ENCODE results near the gene UBE2U.

The UBE2U gene

DNA sequence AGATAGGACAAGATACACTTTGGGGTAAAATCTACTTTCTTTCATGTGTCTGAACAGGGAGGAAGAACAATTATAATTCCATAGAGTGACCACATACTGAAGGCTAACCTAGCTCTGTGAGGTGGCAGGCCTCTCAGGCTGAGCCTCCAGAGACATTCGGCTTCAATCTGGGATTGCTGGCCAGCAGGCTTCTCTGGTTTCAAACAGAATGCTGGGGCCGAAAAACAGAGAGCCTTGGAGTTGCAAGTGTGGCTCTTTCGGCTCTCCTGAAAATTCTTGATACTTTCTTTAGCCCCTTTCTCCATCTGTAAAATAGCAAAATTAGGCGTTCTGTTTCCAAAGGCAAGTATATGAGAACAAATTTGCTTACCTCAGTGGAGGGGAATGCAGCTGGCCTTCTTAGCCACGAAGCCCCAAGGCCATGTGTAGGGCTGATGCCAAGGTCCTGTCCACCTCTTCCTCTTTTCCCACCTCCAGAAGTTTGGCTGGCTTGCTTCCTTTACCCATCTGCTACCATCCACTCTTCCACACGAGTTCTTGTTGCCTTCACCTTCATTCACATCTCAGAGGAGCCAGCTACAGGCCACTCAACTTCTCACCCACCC lies 30.0 kb upstream of the UBE2U start:
- Histone ChIP-seq H3K4me1 (ENCODE audit: control insufficient read depth, low read depth, low read length) (peaks cover 4% of the 10 kb centered on the region), H3K27me3 (ENCODE audit: control insufficient read depth, insufficient read depth, low read length) (no peaks in the 10 kb centered on the region), H3K36me3 (ENCODE audit: control insufficient read depth, low read depth, low read length) (peaks cover 22% of the 10 kb centered on the region), H3K9ac (ENCODE audit: low read length) (no peak overlapping the region), H3K27ac (ENCODE audit: low read length) (no peak overlapping the region), H3K9me3 (ENCODE audit: control insufficient read depth, low read depth, low read length) (peaks cover 6% of the 10 kb centered on the region), H3K4me3 (ENCODE audit: low read length) (no peak overlapping the region)

DNA sequence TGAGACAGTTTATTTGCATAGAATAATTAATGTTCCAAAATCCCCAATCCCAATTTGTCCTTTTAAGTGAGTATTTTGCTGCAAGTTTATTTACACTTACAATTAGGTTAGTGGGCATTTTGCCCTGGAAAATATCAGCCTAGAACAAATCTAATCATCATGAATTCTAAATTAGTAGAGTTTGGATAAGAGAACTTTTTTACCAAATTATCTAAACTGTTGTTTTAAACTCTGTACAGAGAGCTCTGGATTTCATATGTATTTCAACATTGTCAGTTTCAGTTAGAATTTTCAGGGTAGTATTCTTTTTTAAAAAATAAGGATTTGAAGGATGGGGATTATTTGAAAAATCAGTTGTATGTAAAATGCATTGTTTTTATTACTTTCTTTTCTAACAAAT lies 27.8 kb upstream of the UBE2U start:
- no peak overlapping the region for H3K9ac ChIP-seq (ENCODE audit: low read length)

DNA sequence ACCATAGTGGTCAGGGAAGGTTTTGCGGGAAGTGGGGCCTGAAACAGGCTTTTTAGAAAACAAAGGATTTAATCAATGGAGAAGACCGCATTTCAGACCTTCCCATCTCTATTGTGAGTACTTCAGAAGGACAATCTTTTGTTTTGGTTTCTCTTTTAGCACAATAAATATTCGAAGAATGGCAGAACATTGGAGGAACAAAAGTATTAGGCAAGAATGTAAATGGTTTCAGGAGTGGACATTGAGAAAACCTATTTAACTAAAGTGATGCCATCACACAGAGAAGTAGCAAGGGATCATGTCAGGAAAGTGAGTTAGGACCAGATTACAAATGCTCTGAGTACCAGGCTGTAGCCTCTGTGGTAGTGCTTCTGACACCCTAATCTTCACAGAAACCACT lies 26.8 kb upstream of the UBE2U start:
- Histone ChIP-seq H3K4me1 (ENCODE audit: control insufficient read depth, low read depth, low read length) (peaks cover under 1% of the 10 kb centered on the region), H3K9ac (ENCODE audit: low read length) (no peak overlapping the region), H3K27me3 (ENCODE audit: control insufficient read depth, insufficient read depth, low read length) (no peaks in the 10 kb centered on the region), H3K36me3 (ENCODE audit: control insufficient read depth, low read depth, low read length) (peaks cover 27% of the 10 kb centered on the region), H3K9me3 (ENCODE audit: control insufficient read depth, low read depth, low read length) (no peaks in the 10 kb centered on the region), H3K4me3 (ENCODE audit: low read length) (no peak overlapping the region), H3K27ac (ENCODE audit: low read length) (no peak overlapping the region)

More for the DNA sequence above, 27.8 kb upstream of the UBE2U start:
- no peaks in the 10 kb centered on the region for H3K27me3 ChIP-seq (ENCODE audit: control insufficient read depth, insufficient read depth, low read length)
- H3K36me3 ChIP-seq (ENCODE audit: control insufficient read depth, low read depth, low read length) = peaks cover 27% of the 10 kb centered on the region
- no peaks in the 10 kb centered on the region for H3K9me3 ChIP-seq (ENCODE audit: control insufficient read depth, low read depth, low read length)
- H3K4me1 ChIP-seq (ENCODE audit: control insufficient read depth, low read depth, low read length) = peaks cover 4% of the 10 kb centered on the region
- H3K27ac ChIP-seq (ENCODE audit: low read length) = no peak overlapping the region
- no peak overlapping the region for H3K4me3 ChIP-seq (ENCODE audit: low read length)

DNA sequence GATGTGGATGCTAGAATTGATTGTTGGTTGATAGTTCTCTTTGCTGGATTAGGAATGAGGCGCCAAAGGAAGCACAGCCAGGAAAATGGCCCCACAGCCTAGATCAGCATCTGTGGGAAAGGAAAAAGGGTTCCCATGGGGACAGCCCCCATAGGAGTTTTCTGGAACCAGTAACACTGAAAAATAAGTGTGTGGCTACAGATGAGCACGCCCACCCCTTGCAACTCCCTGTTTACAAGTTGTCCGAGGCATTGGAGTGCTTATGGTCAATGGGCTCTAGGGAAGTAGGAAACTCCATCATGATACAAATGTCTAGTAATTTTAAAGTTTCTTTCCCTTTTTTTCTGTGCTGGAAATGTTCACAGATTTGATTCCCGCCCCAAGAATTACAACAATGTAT lies 23.8 kb upstream of the UBE2U start:
- H3K4me1 ChIP-seq (ENCODE audit: control insufficient read depth, low read depth, low read length) = peaks cover 3% of the 10 kb centered on the region
- no peaks in the 10 kb centered on the region for H3K27me3 ChIP-seq (ENCODE audit: control insufficient read depth, insufficient read depth, low read length)
- no peaks in the 10 kb centered on the region for H3K9me3 ChIP-seq (ENCODE audit: control insufficient read depth, low read depth, low read length)
- no peak overlapping the region for H3K27ac ChIP-seq (ENCODE audit: low read length)
- H3K4me3 ChIP-seq (ENCODE audit: low read length) = no peak overlapping the region
- peaks cover 27% of the 10 kb centered on the region for H3K36me3 ChIP-seq (ENCODE audit: control insufficient read depth, low read depth, low read length)
- no peak overlapping the region for H3K9ac ChIP-seq (ENCODE audit: low read length)

DNA sequence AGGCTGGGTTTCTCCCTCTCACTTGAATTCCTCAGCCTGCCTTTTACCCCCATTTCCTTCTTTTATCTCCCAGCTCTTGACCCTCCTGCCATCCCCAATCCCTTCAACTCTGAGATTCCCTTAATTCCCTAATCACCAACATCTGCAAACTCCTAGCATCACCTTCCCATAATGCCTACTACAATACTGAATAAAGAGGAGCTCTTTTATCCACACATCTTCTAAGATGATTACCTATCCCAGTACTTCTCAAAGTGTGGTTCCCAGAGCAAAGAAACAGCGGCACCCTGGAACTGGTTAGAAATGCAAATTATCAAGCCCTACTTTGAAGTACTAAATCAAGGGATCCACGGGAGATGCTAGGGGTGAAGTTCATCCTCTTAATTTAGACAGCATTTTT lies 21.2 kb upstream of the UBE2U start:
- peaks cover 22% of the 10 kb centered on the region for H3K36me3 ChIP-seq (ENCODE audit: control insufficient read depth, low read depth, low read length)

DNA sequence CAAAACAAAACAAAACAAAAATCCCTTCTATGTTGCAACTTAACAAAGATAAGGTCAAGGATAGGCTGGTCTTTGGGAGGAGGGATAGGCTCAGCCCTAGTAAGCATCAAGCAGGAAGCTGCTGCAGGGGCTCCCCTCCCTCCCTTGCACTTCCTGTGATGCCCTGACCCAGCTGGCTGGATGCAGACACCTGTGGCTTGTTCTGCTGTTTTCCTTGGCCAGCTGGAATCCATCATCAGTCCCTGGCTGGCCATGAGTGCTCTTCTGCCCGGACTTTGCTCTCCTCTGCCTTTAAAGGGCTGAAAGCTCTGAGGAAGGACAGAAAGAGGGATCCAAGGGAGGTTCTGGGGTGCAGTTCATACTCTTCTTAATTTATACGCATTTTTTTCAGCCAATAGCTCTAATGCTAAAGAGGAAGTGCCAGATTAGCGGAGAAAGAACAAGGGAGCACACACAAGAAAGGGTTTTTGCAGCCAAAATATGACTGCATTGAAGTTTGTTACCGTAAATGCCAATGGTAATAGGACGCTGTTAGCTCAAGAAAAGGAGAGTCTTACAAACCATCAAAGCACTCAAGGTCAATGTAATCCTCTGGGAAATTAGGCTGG lies 19.9 kb upstream of the UBE2U start:
- H3K27ac ChIP-seq (ENCODE audit: low read length) = no peak overlapping the region
- no peaks in the 10 kb centered on the region for H3K27me3 ChIP-seq (ENCODE audit: control insufficient read depth, insufficient read depth, low read length)
- no peak overlapping the region for H3K9ac ChIP-seq (ENCODE audit: low read length)
- no peaks in the 10 kb centered on the region for H3K9me3 ChIP-seq (ENCODE audit: control insufficient read depth, low read depth, low read length)
- no peak overlapping the region for H3K4me3 ChIP-seq (ENCODE audit: low read length)
- peaks cover 9% of the 10 kb centered on the region for H3K36me3 ChIP-seq (ENCODE audit: control insufficient read depth, low read depth, low read length)
- peaks cover 3% of the 10 kb centered on the region for H3K4me1 ChIP-seq (ENCODE audit: control insufficient read depth, low read depth, low read length)

More for the DNA sequence above, 21.2 kb upstream of the UBE2U start:
- no peak overlapping the region for H3K27ac ChIP-seq (ENCODE audit: low read length)
- no peak overlapping the region for H3K9ac ChIP-seq (ENCODE audit: low read length)
- H3K4me3 ChIP-seq (ENCODE audit: low read length) = no peak overlapping the region
- peaks cover 3% of the 10 kb centered on the region for H3K4me1 ChIP-seq (ENCODE audit: control insufficient read depth, low read depth, low read length)
- no peaks in the 10 kb centered on the region for H3K9me3 ChIP-seq (ENCODE audit: control insufficient read depth, low read depth, low read length)
- no peaks in the 10 kb centered on the region for H3K27me3 ChIP-seq (ENCODE audit: control insufficient read depth, insufficient read depth, low read length)

DNA sequence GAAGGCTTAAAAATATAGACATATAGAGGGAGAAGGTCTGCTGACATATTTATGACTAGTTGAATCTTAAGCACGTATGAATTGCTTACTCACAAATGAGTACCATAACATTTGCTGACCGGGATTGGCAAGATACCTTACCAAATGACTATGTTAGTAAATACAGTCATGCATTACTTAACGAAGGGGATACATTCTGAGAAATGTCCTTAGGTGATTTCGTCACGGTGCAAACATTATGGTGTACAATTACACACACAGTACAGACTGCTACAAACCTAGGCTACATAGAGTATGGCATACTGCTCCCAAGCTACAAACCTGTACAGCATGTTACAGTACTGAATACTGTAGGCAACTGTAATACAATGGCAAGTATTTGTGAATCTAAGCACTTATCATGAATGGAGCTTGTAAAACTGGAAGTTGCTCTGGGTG lies 19.4 kb upstream of the UBE2U start:
- Histone ChIP-seq H3K9me3 (ENCODE audit: control insufficient read depth, low read depth, low read length) (no peaks in the 10 kb centered on the region), H3K36me3 (ENCODE audit: control insufficient read depth, low read depth, low read length) (peaks cover 4% of the 10 kb centered on the region), H3K27me3 (ENCODE audit: control insufficient read depth, insufficient read depth, low read length) (no peaks in the 10 kb centered on the region), H3K4me1 (ENCODE audit: control insufficient read depth, low read depth, low read length) (peaks cover 3% of the 10 kb centered on the region), H3K9ac (ENCODE audit: low read length) (no peak overlapping the region), H3K27ac (ENCODE audit: low read length) (no peak overlapping the region), H3K4me3 (ENCODE audit: low read length) (no peak overlapping the region)

DNA sequence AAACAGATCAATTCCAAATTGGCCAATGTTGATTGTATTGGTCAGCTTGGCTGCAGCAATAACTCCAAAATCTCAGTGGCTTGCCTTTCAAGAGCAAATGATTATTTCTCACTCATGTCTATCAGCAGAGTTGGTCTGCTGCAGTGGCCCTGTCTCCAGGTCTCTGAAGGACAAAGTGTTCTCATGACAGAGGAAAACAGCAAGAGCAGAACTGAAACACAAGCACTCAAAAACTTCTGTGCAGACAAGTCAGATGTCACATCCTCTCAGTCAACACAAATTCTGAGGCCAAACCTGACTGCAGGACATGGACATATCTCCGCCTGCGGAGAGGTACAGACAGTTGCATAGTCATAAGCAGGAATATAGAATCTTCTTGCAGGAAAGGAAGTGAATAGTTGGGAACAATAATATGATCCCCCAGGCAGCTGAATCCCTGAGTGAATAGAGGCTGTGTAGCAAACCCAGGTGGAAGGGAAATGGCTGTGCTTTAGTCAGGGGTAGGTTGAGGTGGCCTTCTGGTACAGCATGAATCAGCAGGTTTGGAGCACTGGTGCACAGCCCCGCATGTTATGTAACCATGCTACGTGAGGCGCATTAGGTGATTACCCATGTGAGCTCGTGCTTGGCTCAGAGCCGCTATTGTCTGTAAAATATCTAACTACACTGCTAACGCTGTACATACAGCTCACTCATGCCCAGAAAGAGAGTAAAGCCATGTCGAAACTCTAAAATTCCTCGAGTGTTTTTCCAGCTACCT lies 17.1 kb upstream of the UBE2U start:
- Histone ChIP-seq H3K4me3 (ENCODE audit: low read length) (no peak overlapping the region), H3K27me3 (ENCODE audit: control insufficient read depth, insufficient read depth, low read length) (no peaks in the 10 kb centered on the region), H3K4me1 (ENCODE audit: control insufficient read depth, low read depth, low read length) (peaks cover 3% of the 10 kb centered on the region)

DNA sequence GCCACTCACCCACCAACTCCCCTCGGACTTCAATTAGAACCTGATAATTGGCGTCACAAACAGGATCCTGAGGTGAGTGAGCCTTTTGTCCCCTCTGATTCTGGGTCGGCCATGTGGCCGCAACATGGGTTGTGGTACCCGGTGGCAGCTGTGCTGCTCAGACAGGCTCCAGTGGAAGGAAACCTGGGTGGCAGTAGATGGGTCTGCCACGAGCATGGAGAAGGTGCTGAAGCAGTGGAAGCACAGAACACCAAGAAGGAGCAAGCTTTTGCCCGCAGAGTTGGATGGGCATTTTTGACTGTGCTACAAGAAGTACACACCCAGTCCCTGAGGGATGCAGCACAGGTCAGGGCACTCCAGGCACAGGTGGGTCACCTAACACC lies 16.5 kb upstream of the UBE2U start:
- no peak overlapping the region for H3K4me3 ChIP-seq (ENCODE audit: low read length)
- no peak overlapping the region for H3K9ac ChIP-seq (ENCODE audit: low read length)
- no peaks in the 10 kb centered on the region for H3K9me3 ChIP-seq (ENCODE audit: control insufficient read depth, low read depth, low read length)
- H3K27ac ChIP-seq (ENCODE audit: low read length) = no peak overlapping the region
- peaks cover 3% of the 10 kb centered on the region for H3K4me1 ChIP-seq (ENCODE audit: control insufficient read depth, low read depth, low read length)
- H3K27me3 ChIP-seq (ENCODE audit: control insufficient read depth, insufficient read depth, low read length) = no peaks in the 10 kb centered on the region
- no peaks in the 10 kb centered on the region for H3K36me3 ChIP-seq (ENCODE audit: control insufficient read depth, low read depth, low read length)

More for the DNA sequence above, 17.1 kb upstream of the UBE2U start:
- H3K27ac ChIP-seq (ENCODE audit: low read length) = no peak overlapping the region
- H3K36me3 ChIP-seq (ENCODE audit: control insufficient read depth, low read depth, low read length) = no peaks in the 10 kb centered on the region
- no peak overlapping the region for H3K9ac ChIP-seq (ENCODE audit: low read length)
- no peaks in the 10 kb centered on the region for H3K9me3 ChIP-seq (ENCODE audit: control insufficient read depth, low read depth, low read length)

DNA sequence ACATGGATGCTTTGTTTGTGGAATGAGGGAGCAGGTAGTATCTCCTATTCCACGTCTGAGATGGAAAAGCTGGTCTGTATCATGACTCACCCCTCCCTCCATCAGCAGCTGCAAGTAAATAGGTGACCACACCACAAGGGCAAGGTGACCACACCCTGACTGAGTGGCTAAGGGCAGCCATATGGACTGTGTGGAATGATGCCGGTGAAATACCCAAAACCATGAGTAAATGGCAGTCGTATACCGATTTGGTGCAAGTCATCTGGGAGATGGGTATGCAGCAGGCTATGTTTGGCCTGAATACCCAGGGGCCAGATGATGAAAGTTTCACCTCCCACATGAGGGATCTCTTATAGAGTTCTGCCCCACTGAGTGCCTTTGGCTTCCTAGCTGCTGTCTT lies 15.8 kb upstream of the UBE2U start:
- Histone ChIP-seq H3K4me3 (ENCODE audit: low read length) (no peak overlapping the region), H3K4me1 (ENCODE audit: control insufficient read depth, low read depth, low read length) (no peaks in the 10 kb centered on the region), H3K9me3 (ENCODE audit: control insufficient read depth, low read depth, low read length) (no peaks in the 10 kb centered on the region), H3K36me3 (ENCODE audit: control insufficient read depth, low read depth, low read length) (no peaks in the 10 kb centered on the region), H3K27me3 (ENCODE audit: control insufficient read depth, insufficient read depth, low read length) (no peaks in the 10 kb centered on the region), H3K9ac (ENCODE audit: low read length) (no peak overlapping the region), H3K27ac (ENCODE audit: low read length) (no peak overlapping the region)

DNA sequence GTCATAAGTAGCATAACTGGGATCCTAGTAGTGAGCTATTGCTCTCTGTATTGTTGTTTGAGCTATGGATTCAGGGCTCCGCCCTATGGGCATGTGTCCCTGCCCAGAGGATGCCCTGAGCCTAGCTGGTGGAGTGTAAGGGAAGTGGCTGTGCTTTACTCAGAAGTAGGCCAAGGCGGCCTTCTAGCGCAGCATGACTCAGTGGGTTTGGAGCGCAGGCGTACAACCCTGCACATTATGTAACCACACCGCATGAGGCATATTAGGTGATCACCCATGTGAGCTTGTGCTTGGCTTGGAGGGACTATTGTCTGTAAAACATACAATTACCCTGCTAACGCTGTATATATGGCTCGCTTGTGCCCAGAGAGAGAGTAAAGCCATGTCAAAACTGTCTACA lies 11.1 kb upstream of the UBE2U start:
- no peak overlapping the region for H3K27ac ChIP-seq (ENCODE audit: low read length)
- no peak overlapping the region for H3K9ac ChIP-seq (ENCODE audit: low read length)
- no peaks in the 10 kb centered on the region for H3K9me3 ChIP-seq (ENCODE audit: control insufficient read depth, low read depth, low read length)
- no peaks in the 10 kb centered on the region for H3K4me1 ChIP-seq (ENCODE audit: control insufficient read depth, low read depth, low read length)
- no peaks in the 10 kb centered on the region for H3K36me3 ChIP-seq (ENCODE audit: control insufficient read depth, low read depth, low read length)
- no peak overlapping the region for H3K4me3 ChIP-seq (ENCODE audit: low read length)
- no peaks in the 10 kb centered on the region for H3K27me3 ChIP-seq (ENCODE audit: control insufficient read depth, insufficient read depth, low read length)

Data from iPS-18a (cell line).